ENCODE measurements around the gene CDCA3.
"Not testable (repeated sequence)": the region's sequence is repeated elsewhere in the genome, so short reads cannot be mapped to it uniquely, and the experiment has no call there.

The CDCA3 gene

GRCh38 chr12:6872073-6873048, 21.3 kb upstream of the CDCA3 start:
- peak in 1 of 2 experiments; percentile 36 for DNase-seq

- no peak for DNase-seq
Observed at GRCh38 chr12:6871052-6871957, 20.2 kb upstream of the CDCA3 start.

GRCh38 chr12:6870304-6870703, 19.2 kb upstream of the CDCA3 start:
- not testable (repeated sequence) for DNase-seq

- peak; percentile 57 to 64 for DNase-seq
Observed at GRCh38 chr12:6869049-6870021, 18.2 kb upstream of the CDCA3 start.

- DNase-seq: peak in 1 of 2 experiments; percentile 4
Observed at GRCh38 chr12:6868211-6869048, 17.3 kb upstream of the CDCA3 start.

- DNase-seq: peak in 1 of 2 experiments; percentile 51
Observed at GRCh38 chr12:6867413-6868210, 16.5 kb upstream of the CDCA3 start, which contains the start of gene TPI1. TPI1 (plus strand) TSS chr12:6867531; CDS start chr12:6867567, 36 bp downstream.

GRCh38 chr12:6866920-6867412, 15.9 kb upstream of the CDCA3 start:
- DNase-seq: peak in 1 of 2 experiments; percentile 40

GRCh38 chr12:6866163-6866919, 15.3 kb upstream of the CDCA3 start:
- no peak for DNase-seq

GRCh38 chr12:6865307-6865706, 14.2 kb upstream of the CDCA3 start:
- DNase-seq: not testable (repeated sequence)

- no peak for DNase-seq
Observed at GRCh38 chr12:6863586-6864321, 12.7 kb upstream of the CDCA3 start.

GRCh38 chr12:6863033-6863432, 11.9 kb upstream of the CDCA3 start:
- no peak for DNase-seq

- no peak for DNase-seq
Observed at GRCh38 chr12:6861391-6861790, 10.3 kb upstream of the CDCA3 start.

GRCh38 chr12:6860942-6861341, 9.9 kb upstream of the CDCA3 start:
- DNase-seq: no peak

- no peak for DNase-seq
Observed at GRCh38 chr12:6860116-6860515, 9.0 kb upstream of the CDCA3 start.

GRCh38 chr12:6858799-6859198, 7.7 kb upstream of the CDCA3 start:
- no peak for DNase-seq

- no peak for DNase-seq
Observed at GRCh38 chr12:6855322-6855721, 4.2 kb upstream of the CDCA3 start.

GRCh38 chr12:6854036-6854435, 3.0 kb upstream of the CDCA3 start:
- no peak for DNase-seq

- no peak for DNase-seq
Observed at GRCh38 chr12:6853626-6854025, 2.5 kb upstream of the CDCA3 start.

Measured in Kasumi-1 (cell line).